K562 (cell line): Measurements from ENCODE around the gene PYHIN1. TPM values are rescaled to one million over a fixed set of nuclear protein-coding genes. Genes with fewer than 3 reads are reported as not detected.

Experiments used
- ARHGAP35 ChIP-seq: fragments of 450-650 bp; IDR thresholded peaks from 2 replicates; pipeline ENCODE4 v1.6.1; 2018; ENCODE audit not compliant: partially characterized antibody
- GATA2 ChIP-seq: sonication (generic); formaldehyde crosslinking; IDR thresholded peaks from 2 replicates; pipeline ENCODE4 v1.4.0; 2020; ENCODE audit warnings: mild to moderate bottlenecking, missing genetic modification reagents
- MTA2 ChIP-seq: fragments of 450-650 bp; IDR thresholded peaks from 2 replicates; pipeline ENCODE4 v1.6.1; 2016; ENCODE audit warnings: low read depth
- SRSF7 ChIP-seq: fragments of 200-400 bp; formaldehyde crosslinking; optimal IDR thresholded peaks from 2 replicates; pipeline ENCODE3; 2017; ENCODE audit warnings: mild to moderate bottlenecking, low read depth, low read length
- XRCC4 ChIP-seq: IDR thresholded peaks from one replicate; pipeline ENCODE4 v1.6.1; 2011; ENCODE audit not compliant: insufficient read depth, insufficient read length; ENCODE audit errors: extremely low read depth
- ZBTB2 ChIP-seq: fragments of 450-650 bp; IDR thresholded peaks from 2 replicates; pipeline ENCODE4 v1.6.1; 2016; ENCODE audit warnings: antibody characterized with exemption
- ZNF174 ChIP-seq: fragments of 250-450 bp; sonication (Bioruptor Pico); IDR thresholded peaks from 2 replicates; pipeline ENCODE4 v1.4.0; 2020; ENCODE audit warnings: mild to moderate bottlenecking
- ZNF41 ChIP-seq: fragments of 250-450 bp; sonication (Bioruptor Pico); conservative IDR thresholded peaks from 2 replicates; pipeline ENCODE4 v1.4.0; 2020; ENCODE audit warnings: mild to moderate bottlenecking
- ZNF436 ChIP-seq: fragments of 250-450, 450-650 bp; sonication (Bioruptor Pico); formaldehyde crosslinking; IDR thresholded peaks from 2 replicates; pipeline ENCODE4 v1.7.0; 2020; ENCODE audit warnings: mild to moderate bottlenecking
- ZNF507 ChIP-seq: conservative IDR thresholded peaks from 2 replicates; pipeline ENCODE4 v1.6.1; 2017; ENCODE audit warnings: missing genetic modification characterization, missing compliant biosample characterization
- ZNF644 ChIP-seq: fragments of 200-800 bp; sonication (Bioruptor generic); IDR thresholded peaks from 2 replicates; pipeline ENCODE4 v1.6.1; 2016; ENCODE audit warnings: low read depth, missing genetic modification characterization, missing compliant biosample characterization
- polyA plus RNA-seq, 8 experiments: library from polyadenylated mRNA; depleted of rRNA in 4 of 8; stranded (reverse) in 5 of 8; unstranded in 3 of 8; fragments of >200 nt; fragmentation: Nextera tagmentation in 2 of 8; fragmentation: Illumina TruSeq in 1 of 8; extraction: Ambion mirVana in 2 of 8; extraction: Trizol in 1 of 8; gene quantifications; 2 replicates each; pipeline versions ENCODE4 v1.2.1 to v1.2.3, GENCODE V29; 2011 to 2014; ENCODE audit warnings: inconsistent platforms in 1 of 8, missing spikeins in 1 of 8
- total RNA-seq, 7 experiments: library from RNA; depleted of rRNA in 6 of 7; stranded (reverse); fragments of >200 nt in 6 of 7; fragmentation: Illumina TruSeq in 2 of 7; extraction: Trizol in 2 of 7; gene quantifications; 2 replicates each; pipeline versions ENCODE4 v1.2.1 to v1.2.3, GENCODE V29; 2011 to 2021; ENCODE audit warnings: low replicate concordance in 1 of 7
- TF ChIP-seq, protein P1 (sequence below): fragments of 200-600 bp; sonication (generic); IDR thresholded peaks from one replicate; pipeline ENCODE4 v1.6.1; 2012; ENCODE audit warnings: mild to moderate bottlenecking, low read depth, low read length, inconsistent platforms
- TF ChIP-seq, protein P2 (sequence below): IDR thresholded peaks from 2 replicates; pipeline ENCODE4 v1.6.1; 2011; ENCODE audit warnings: borderline replicate concordance, low read depth, mild to moderate bottlenecking, moderate library complexity, low read length; ENCODE audit not compliant: insufficient read depth, poor library complexity, severe bottlenecking

The PYHIN1 gene
- total and polyA plus RNA-seq, 9 of the 15 experiments (the other 6 are each of a cell fraction or from before 2014, with no cell fraction given), result not detected

DNA sequence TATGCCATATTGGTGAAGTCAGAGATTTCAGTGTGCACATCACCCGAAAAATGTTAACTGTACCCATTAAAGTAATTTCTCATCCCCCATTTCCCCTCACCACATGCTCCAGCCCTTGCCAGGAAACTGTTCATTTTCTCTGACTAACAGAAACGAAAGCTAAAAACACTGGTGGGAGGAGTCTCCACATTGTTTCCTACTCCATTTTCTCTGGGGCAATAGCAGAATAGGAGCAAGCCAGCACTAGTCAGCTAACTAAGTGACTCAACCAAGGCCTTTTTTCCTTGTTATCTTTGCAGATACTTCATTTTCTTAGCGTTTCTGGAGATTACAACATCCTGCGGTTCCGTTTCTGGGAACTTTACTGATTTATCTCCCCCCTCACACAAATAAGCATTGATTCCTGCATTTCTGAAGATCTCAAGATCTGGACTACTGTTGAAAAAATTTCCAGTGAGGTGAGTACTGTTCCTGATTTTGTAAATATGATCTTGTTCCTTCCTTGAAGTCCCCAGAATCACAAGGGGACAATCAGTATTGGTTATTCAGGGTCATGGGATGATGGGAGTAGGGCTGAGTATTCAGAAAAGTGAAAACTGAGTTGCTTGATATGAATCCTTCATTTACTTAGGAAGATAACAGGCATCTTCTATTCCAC is 78.5 kb downstream of the PYHIN1 start, which contains the start of gene IFI16 (continued):
- TF ChIP-seq, protein P1, sequence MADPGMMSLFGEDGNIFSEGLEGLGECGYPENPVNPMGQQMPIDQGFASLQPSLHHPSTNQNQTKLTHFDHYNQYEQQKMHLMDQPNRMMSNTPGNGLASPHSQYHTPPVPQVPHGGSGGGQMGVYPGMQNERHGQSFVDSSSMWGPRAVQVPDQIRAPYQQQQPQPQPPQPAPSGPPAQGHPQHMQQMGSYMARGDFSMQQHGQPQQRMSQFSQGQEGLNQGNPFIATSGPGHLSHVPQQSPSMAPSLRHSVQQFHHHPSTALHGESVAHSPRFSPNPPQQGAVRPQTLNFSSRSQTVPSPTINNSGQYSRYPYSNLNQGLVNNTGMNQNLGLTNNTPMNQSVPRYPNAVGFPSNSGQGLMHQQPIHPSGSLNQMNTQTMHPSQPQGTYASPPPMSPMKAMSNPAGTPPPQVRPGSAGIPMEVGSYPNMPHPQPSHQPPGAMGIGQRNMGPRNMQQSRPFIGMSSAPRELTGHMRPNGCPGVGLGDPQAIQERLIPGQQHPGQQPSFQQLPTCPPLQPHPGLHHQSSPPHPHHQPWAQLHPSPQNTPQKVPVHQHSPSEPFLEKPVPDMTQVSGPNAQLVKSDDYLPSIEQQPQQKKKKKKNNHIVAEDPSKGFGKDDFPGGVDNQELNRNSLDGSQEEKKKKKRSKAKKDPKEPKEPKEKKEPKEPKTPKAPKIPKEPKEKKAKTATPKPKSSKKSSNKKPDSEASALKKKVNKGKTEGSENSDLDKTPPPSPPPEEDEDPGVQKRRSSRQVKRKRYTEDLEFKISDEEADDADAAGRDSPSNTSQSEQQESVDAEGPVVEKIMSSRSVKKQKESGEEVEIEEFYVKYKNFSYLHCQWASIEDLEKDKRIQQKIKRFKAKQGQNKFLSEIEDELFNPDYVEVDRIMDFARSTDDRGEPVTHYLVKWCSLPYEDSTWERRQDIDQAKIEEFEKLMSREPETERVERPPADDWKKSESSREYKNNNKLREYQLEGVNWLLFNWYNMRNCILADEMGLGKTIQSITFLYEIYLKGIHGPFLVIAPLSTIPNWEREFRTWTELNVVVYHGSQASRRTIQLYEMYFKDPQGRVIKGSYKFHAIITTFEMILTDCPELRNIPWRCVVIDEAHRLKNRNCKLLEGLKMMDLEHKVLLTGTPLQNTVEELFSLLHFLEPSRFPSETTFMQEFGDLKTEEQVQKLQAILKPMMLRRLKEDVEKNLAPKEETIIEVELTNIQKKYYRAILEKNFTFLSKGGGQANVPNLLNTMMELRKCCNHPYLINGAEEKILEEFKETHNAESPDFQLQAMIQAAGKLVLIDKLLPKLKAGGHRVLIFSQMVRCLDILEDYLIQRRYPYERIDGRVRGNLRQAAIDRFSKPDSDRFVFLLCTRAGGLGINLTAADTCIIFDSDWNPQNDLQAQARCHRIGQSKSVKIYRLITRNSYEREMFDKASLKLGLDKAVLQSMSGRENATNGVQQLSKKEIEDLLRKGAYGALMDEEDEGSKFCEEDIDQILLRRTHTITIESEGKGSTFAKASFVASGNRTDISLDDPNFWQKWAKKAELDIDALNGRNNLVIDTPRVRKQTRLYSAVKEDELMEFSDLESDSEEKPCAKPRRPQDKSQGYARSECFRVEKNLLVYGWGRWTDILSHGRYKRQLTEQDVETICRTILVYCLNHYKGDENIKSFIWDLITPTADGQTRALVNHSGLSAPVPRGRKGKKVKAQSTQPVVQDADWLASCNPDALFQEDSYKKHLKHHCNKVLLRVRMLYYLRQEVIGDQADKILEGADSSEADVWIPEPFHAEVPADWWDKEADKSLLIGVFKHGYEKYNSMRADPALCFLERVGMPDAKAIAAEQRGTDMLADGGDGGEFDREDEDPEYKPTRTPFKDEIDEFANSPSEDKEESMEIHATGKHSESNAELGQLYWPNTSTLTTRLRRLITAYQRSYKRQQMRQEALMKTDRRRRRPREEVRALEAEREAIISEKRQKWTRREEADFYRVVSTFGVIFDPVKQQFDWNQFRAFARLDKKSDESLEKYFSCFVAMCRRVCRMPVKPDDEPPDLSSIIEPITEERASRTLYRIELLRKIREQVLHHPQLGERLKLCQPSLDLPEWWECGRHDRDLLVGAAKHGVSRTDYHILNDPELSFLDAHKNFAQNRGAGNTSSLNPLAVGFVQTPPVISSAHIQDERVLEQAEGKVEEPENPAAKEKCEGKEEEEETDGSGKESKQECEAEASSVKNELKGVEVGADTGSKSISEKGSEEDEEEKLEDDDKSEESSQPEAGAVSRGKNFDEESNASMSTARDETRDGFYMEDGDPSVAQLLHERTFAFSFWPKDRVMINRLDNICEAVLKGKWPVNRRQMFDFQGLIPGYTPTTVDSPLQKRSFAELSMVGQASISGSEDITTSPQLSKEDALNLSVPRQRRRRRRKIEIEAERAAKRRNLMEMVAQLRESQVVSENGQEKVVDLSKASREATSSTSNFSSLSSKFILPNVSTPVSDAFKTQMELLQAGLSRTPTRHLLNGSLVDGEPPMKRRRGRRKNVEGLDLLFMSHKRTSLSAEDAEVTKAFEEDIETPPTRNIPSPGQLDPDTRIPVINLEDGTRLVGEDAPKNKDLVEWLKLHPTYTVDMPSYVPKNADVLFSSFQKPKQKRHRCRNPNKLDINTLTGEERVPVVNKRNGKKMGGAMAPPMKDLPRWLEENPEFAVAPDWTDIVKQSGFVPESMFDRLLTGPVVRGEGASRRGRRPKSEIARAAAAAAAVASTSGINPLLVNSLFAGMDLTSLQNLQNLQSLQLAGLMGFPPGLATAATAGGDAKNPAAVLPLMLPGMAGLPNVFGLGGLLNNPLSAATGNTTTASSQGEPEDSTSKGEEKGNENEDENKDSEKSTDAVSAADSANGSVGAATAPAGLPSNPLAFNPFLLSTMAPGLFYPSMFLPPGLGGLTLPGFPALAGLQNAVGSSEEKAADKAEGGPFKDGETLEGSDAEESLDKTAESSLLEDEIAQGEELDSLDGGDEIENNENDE, result no peak
- TF ChIP-seq, protein P2, sequence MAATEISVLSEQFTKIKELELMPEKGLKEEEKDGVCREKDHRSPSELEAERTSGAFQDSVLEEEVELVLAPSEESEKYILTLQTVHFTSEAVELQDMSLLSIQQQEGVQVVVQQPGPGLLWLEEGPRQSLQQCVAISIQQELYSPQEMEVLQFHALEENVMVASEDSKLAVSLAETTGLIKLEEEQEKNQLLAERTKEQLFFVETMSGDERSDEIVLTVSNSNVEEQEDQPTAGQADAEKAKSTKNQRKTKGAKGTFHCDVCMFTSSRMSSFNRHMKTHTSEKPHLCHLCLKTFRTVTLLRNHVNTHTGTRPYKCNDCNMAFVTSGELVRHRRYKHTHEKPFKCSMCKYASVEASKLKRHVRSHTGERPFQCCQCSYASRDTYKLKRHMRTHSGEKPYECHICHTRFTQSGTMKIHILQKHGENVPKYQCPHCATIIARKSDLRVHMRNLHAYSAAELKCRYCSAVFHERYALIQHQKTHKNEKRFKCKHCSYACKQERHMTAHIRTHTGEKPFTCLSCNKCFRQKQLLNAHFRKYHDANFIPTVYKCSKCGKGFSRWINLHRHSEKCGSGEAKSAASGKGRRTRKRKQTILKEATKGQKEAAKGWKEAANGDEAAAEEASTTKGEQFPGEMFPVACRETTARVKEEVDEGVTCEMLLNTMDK, result no peak
- no peak for TF ChIP-seq ZNF41 (CRISPR knock-in tag)
- TF ChIP-seq ARHGAP35, result no peak
- no peak for TF ChIP-seq ZNF174 (CRISPR knock-in tag)
- peak; percentile 82 for TF ChIP-seq ZNF644 (tag)
- no peak for TF ChIP-seq SRSF7
- TF ChIP-seq MTA2, result no peak
- no peak for TF ChIP-seq ZNF507 (tag)
- no peak for TF ChIP-seq XRCC4
- no peak for TF ChIP-seq ZBTB2
- no peak for TF ChIP-seq GATA2
- no peak for TF ChIP-seq ZNF436 (CRISPR knock-in tag)
